Left ventricle myocardium inferior (tissue), 1 donor: ENCODE results near the gene CNFN. TPM values are rescaled to one million over a fixed set of nuclear protein-coding genes. Genes with fewer than 3 reads are reported as not detected.

Experiments used
- DNase-seq: peaks from one replicate; pipeline ENCODE4 v3.0.0-alpha.2; 2020
- H3K27ac ChIP-seq: fragments of 200-600 bp; replicated peaks from 2 replicates; pipeline ENCODE4 v1.8.0; 2021
- H3K27me3 ChIP-seq: fragments of 200-600 bp; 2 replicates; pipeline ENCODE4 v1.8.0; 2021; ENCODE audit warnings: low read depth
- H3K36me3 ChIP-seq: fragments of 200-600 bp; 2 replicates; pipeline ENCODE4 v1.8.0; 2021
- H3K4me1 ChIP-seq: fragments of 200-600 bp; 2 replicates; pipeline ENCODE4 v1.8.0; 2021
- H3K4me3 ChIP-seq: fragments of 200-600 bp; 2 replicates; pipeline ENCODE4 v1.8.0; 2021; ENCODE audit warnings: mild to moderate bottlenecking, moderate library complexity
- H3K9me3 ChIP-seq: fragments of 200-600 bp; replicated peaks from 2 replicates; pipeline ENCODE4 v1.8.0; 2021
- intact Hi-C: fragments of 100-400 bp; cut with micrococcal nuclease; formaldehyde crosslinking; loops from one replicate; pipeline ENCODE4 v1.11.0; 2022
- total RNA-seq: library from RNA; stranded (reverse); fragmentation: NEBNext Ultra II Directional; extraction: Animal tissue kit (Norgen Biotek cat#: 25700); gene quantifications from one replicate; pipeline ENCODE4 v1.2.1, GENCODE V29; 2021
- TF ChIP-seq, protein P1 (sequence below): fragments of 200-600 bp; IDR thresholded peaks from 2 replicates; pipeline ENCODE4 v1.8.0; 2021; ENCODE audit warnings: antibody characterized with exemption, mild to moderate bottlenecking, borderline replicate concordance
- donor health status: DM: no; HTN: yes; CAD: no; lungs with severe emphysema.

The CNFN gene
- total RNA-seq, 1 donor from 2014 or later: 0.49 TPM

DNA sequence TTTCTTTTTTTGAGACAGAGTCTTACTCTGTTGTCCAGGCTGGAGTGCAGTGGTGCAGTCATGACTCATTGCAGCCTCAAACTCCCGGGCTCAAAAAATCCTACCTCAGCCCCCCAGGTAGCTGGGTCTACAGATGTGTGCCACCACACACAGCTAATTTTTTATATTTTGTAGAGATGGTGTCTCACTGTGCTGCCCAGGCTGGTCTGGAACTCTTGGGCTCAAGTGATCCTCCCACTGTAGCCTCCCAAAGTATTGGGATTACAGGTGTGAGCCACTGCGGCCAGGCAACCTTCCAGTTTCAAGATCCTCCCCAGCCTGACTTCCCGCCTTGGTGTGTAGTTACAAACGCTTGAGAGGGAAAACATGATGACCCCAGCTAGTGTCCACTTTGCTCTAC, 22.2 kb downstream of the CNFN start:
- TF ChIP-seq, protein P1, sequence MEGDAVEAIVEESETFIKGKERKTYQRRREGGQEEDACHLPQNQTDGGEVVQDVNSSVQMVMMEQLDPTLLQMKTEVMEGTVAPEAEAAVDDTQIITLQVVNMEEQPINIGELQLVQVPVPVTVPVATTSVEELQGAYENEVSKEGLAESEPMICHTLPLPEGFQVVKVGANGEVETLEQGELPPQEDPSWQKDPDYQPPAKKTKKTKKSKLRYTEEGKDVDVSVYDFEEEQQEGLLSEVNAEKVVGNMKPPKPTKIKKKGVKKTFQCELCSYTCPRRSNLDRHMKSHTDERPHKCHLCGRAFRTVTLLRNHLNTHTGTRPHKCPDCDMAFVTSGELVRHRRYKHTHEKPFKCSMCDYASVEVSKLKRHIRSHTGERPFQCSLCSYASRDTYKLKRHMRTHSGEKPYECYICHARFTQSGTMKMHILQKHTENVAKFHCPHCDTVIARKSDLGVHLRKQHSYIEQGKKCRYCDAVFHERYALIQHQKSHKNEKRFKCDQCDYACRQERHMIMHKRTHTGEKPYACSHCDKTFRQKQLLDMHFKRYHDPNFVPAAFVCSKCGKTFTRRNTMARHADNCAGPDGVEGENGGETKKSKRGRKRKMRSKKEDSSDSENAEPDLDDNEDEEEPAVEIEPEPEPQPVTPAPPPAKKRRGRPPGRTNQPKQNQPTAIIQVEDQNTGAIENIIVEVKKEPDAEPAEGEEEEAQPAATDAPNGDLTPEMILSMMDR: no peak
- Histone ChIP-seq H3K9me3 (peaks cover 16% of the 10 kb centered on the region), H3K36me3 (peaks cover 26% of the 10 kb centered on the region), H3K4me3 (no peak overlapping the region), H3K27ac (no peak overlapping the region), H3K27me3 (no peaks in the 10 kb centered on the region), H3K4me1 (peaks cover 36% of the 10 kb centered on the region)
- no peak for DNase-seq
- intact Hi-C loops: no loop called here

DNA sequence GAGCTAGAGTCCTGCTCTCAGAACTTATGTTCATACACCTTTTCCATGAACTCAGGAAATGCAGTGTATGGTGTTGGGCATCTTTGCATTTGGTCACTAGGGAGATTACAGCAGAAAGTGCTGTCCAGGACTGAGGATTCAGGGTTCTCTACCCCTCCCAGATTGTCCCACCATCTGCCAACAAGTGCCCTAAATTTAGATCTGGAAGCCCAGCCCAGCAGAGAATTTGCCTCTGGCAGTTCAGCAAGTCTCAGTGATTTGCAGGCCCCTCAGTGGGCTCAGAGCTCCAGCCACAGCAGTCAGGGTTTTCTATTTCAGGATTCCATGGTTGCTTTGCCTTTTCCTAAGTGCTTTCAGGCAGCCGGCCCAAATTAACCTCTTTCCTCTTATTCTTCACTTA, 23.4 kb downstream of the CNFN start:
- Histone ChIP-seq H3K4me3 (no peak overlapping the region), H3K27ac (peak overlapping the region; percentile 82), H3K4me1 (peaks cover 36% of the 10 kb centered on the region), H3K36me3 (peaks cover 35% of the 10 kb centered on the region), H3K9me3 (peaks cover 16% of the 10 kb centered on the region), H3K27me3 (no peaks in the 10 kb centered on the region)
- TF ChIP-seq, protein P1: no peak
- intact Hi-C loops: no loop called here
- no peak for DNase-seq

DNA sequence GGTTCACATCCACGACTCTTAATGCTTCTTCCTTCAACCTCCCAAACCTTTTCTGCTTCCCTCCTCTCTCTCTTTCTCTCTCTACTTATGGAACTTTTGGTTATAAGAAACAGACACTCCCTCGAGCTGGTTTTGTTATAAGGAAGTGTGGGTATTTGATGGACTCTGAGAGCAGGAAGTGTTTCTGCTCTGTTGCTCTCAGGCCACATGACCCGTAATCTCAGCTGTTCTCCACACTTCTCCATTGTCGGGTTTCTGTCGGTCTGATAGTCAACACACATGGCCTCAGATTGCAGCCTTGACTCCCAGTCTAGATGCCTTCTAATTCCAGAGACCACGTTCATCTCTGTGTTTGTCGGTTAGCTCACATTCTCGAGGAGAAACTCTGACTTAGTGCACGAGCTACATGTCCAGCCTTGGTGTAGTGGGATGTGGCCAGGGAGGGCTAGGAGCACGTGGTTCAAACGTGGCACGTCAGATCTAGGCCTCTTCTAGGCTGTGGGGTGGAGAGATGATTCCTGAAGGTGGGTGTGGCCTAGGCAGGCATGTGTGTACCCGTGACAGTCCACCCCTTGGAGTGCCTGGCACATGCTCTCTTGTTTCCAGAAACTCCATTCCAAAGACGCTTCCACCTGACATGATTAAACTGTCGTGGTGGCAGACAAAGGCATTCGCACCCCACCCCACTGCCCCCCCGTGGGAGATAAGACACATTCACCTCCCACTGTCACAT, 26.3 kb downstream of the CNFN start:
- no peaks in the 10 kb centered on the region for H3K27me3 ChIP-seq
- H3K9me3 ChIP-seq: peaks cover 16% of the 10 kb centered on the region
- H3K27ac ChIP-seq: peak overlapping the region; percentile 82
- peaks cover 36% of the 10 kb centered on the region for H3K4me1 ChIP-seq
- no peak for DNase-seq
- intact Hi-C loops: no loop called here
- H3K36me3 ChIP-seq: peaks cover 48% of the 10 kb centered on the region
- TF ChIP-seq, protein P1: no peak
- no peak overlapping the region for H3K4me3 ChIP-seq

DNA sequence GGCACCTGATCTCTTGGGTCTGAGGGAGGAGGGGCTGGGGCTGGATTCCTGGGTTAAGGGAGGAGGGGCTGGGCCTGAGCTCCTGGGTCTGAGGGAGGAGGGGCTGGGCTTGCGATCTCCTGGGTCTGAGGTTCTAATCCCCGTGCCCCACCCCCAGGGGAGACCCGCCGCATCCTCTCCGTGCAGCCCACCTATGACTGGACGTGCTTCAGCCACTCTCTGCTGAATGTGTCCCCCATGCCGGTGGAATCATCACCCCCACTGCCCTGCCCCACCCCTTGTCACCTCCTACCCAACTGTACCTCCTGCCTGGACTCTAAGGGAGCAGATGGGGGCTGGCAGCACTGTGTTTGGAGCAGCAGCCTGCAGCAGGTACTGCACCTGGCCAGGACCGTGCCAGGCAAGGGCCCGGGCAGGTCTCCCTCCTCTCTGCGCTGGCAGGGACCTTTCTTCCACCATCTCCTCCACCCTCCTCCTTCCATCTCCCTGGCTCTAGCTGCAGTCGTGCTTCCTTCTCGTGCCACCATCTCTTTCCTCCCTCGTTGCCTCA, 27.1 kb downstream of the CNFN start:
- Histone ChIP-seq H3K36me3 (peaks cover 54% of the 10 kb centered on the region), H3K27ac (no peak overlapping the region), H3K4me1 (peaks cover 36% of the 10 kb centered on the region), H3K4me3 (no peak overlapping the region), H3K9me3 (peaks cover 16% of the 10 kb centered on the region), H3K27me3 (no peaks in the 10 kb centered on the region)
- TF ChIP-seq, protein P1: no peak
- DNase-seq: no peak
- intact Hi-C loops: no loop called here

DNA sequence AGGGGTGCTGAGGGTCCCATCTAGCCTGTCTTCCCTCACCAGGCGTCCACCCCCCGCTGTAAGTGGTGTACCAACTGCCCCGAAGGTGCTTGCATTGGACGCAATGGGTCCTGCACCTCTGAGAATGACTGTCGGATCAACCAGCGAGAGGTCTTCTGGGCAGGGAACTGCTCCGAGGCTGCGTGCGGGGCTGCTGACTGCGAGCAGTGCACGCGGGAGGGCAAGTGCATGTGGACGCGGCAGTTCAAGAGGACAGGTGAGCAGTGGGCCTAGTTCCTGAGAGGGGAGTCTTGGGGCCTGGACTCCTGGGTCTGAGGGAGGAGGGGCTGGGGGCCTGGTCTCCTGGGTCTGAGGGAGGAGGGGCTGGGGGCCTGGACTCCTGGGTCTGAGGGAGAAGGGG, 27.8 kb downstream of the CNFN start:
- Histone ChIP-seq H3K4me1 (peaks cover 30% of the 10 kb centered on the region), H3K36me3 (peaks cover 60% of the 10 kb centered on the region), H3K9me3 (peaks cover 16% of the 10 kb centered on the region), H3K4me3 (no peak overlapping the region), H3K27me3 (no peaks in the 10 kb centered on the region), H3K27ac (no peak overlapping the region)
- intact Hi-C loops: no loop called here
- TF ChIP-seq, protein P1: no peak
- DNase-seq: no peak
